ENCODE results near the gene DEPP1.
"Not testable (repeated sequence)": the region's sequence is repeated elsewhere in the genome, so short reads cannot be mapped to it uniquely, and the experiment has no call there.

Gene DEPP1

DNA sequence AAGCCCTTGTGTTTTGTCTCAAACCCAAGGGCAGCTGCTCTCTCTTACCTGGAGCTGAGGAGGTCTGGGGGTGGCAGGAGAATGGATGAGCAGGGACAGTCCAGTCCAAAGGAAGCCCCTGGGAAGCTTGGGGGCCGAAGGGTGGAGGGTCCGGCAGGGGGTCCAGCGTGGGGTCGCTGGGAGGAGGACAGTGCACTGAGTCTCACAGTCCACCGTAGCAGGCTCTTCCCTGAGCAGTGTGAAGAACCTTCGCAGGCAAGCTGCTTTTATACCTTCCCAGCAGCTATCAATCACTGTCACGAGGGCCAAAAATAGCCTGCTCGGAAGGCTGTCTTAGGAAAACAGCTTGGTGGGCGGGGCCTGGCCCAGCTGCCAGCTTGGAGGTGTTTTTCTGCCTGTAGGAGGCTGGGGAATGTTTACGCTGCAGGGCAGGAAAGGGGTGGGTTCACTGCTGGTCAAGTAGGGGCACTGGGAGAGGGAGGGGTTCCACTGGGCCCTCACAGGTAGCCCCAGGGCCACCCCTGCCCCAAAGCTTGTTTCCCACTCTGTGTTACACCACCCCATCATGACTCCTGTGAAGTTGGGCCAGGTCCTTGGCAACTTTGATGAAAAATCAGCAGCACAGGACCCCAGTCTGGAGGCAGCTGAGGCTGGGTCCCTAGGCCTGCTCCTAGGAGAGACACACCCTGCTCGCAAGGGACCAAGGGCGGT lies at the start of gene DEPP1 (continued):
- no peak for TF ChIP-seq ZNF24 (tag by site-specific recombination; IDR thresholded peaks at IDR 0.05)

DNA sequence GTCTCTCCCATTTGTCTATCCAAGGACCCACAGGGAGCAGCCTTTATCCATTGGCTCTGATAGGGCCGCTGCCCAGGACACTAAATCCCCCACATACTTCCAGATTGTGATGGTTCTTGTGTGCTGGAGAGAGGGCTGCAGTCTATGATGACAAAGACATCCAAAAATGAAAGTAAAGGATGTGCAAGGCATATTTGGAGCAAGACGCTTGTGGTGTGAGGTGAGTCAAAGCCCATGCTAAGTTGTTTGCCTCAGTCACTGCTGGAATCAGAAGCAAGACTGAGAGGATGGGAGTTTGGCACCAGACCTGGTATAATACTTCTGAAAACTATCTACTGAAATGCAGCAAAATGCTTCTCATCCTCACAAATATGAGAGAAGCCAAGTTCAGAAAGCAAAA lies 44.8 kb upstream of the DEPP1 start:
- Histone ChIP-seq H3K9me3 (ENCODE audit: control insufficient read depth, insufficient read depth, low read depth, low read length) (no peaks in the 10 kb centered on the region), H3K36me3 (ENCODE audit: control insufficient read depth in 2 of 2, insufficient read depth in 1 of 2, low read length in 2 of 2) (no peaks in the 10 kb centered on the region), H3K4me1 (ENCODE audit: control insufficient read depth, insufficient read depth, low read length) (no peaks in the 10 kb centered on the region), H3K27ac (ENCODE audit: extremely low read depth, low read depth, low read length) (no peak overlapping the region), H3K4me3 (ENCODE audit: low read depth, low read length) (no peak overlapping the region)
- ChIA-PET CTCF (no interaction called here), POLR2A (no interaction called here)
- TF ChIP-seq, protein P1, sequence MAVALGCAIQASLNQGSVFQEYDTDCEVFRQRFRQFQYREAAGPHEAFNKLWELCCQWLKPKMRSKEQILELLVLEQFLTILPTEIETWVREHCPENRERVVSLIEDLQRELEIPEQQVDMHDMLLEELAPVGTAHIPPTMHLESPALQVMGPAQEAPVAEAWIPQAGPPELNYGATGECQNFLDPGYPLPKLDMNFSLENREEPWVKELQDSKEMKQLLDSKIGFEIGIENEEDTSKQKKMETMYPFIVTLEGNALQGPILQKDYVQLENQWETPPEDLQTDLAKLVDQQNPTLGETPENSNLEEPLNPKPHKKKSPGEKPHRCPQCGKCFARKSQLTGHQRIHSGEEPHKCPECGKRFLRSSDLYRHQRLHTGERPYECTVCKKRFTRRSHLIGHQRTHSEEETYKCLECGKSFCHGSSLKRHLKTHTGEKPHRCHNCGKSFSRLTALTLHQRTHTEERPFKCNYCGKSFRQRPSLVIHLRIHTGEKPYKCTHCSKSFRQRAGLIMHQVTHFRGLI (tag by site-specific recombination; IDR thresholded peaks at IDR 0.05), result no peak
- TF ChIP-seq, protein P2, sequence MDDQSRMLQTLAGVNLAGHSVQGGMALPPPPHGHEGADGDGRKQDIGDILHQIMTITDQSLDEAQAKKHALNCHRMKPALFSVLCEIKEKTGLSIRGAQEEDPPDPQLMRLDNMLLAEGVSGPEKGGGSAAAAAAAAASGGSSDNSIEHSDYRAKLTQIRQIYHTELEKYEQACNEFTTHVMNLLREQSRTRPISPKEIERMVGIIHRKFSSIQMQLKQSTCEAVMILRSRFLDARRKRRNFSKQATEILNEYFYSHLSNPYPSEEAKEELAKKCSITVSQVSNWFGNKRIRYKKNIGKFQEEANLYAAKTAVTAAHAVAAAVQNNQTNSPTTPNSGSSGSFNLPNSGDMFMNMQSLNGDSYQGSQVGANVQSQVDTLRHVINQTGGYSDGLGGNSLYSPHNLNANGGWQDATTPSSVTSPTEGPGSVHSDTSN (CRISPR knock-in tag; IDR thresholded peaks at IDR 0.05), result no peak
- TF ChIP-seq RBAK (tag by site-specific recombination; IDR thresholded peaks at IDR 0.05), result no peak
- TF ChIP-seq MEIS1 (CRISPR knock-in tag; IDR thresholded peaks at IDR 0.05; ENCODE audit: borderline replicate concordance), result no peak
- TF ChIP-seq SCRT2 (tag by site-specific recombination; IDR thresholded peaks at IDR 0.05), result no peak
- TF ChIP-seq ZNF596 (tag by site-specific recombination; IDR thresholded peaks at IDR 0.05), result no peak
- no peak for TF ChIP-seq ZNF549 (tag by site-specific recombination; IDR thresholded peaks at IDR 0.05)
- no peak for TF ChIP-seq ZNF629 (tag by site-specific recombination; IDR thresholded peaks at IDR 0.05)
- TF ChIP-seq, protein P3, sequence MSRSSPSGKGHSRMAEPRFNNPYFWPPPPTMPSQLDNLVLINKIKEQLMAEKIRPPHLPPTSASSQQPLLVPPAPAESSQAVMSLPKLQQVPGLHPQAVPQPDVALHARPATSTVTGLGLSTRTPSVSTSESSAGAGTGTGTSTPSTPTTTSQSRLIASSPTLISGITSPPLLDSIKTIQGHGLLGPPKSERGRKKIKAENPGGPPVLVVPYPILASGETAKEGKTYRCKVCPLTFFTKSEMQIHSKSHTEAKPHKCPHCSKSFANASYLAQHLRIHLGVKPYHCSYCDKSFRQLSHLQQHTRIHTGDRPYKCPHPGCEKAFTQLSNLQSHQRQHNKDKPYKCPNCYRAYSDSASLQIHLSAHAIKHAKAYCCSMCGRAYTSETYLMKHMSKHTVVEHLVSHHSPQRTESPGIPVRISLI (tag by site-specific recombination; IDR thresholded peaks at IDR 0.05), result no peak
- no peak for TF ChIP-seq SCRT1 (tag by site-specific recombination; IDR thresholded peaks at IDR 0.05; ENCODE audit: borderline replicate concordance)
- TF ChIP-seq ZBTB17 (tag by site-specific recombination; IDR thresholded peaks at IDR 0.05), result no peak
- TF ChIP-seq, protein P4, sequence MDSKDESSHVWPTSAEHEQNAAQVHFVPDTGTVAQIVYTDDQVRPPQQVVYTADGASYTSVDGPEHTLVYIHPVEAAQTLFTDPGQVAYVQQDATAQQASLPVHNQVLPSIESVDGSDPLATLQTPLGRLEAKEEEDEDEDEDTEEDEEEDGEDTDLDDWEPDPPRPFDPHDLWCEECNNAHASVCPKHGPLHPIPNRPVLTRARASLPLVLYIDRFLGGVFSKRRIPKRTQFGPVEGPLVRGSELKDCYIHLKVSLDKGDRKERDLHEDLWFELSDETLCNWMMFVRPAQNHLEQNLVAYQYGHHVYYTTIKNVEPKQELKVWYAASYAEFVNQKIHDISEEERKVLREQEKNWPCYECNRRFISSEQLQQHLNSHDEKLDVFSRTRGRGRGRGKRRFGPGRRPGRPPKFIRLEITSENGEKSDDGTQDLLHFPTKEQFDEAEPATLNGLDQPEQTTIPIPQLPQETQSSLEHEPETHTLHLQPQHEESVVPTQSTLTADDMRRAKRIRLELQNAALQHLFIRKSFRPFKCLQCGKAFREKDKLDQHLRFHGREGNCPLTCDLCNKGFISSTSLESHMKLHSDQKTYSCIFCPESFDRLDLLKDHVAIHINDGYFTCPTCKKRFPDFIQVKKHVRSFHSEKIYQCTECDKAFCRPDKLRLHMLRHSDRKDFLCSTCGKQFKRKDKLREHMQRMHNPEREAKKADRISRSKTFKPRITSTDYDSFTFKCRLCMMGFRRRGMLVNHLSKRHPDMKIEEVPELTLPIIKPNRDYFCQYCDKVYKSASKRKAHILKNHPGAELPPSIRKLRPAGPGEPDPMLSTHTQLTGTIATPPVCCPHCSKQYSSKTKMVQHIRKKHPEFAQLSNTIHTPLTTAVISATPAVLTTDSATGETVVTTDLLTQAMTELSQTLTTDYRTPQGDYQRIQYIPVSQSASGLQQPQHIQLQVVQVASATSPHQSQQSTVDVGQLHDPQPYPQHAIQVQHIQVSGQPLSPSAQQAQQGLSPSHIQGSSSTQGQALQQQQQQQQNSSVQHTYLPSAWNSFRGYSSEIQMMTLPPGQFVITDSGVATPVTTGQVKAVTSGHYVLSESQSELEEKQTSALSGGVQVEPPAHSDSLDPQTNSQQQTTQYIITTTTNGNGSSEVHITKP (tag by site-specific recombination; IDR thresholded peaks at IDR 0.05), result no peak
- TF ChIP-seq ZIC2 (tag by site-specific recombination; IDR thresholded peaks at IDR 0.05), result no peak
- TF ChIP-seq ZNF324 (tag by site-specific recombination; IDR thresholded peaks at IDR 0.05), result no peak
- no peak for TF ChIP-seq ZNF114 (tag by site-specific recombination; IDR thresholded peaks at IDR 0.05)

DNA sequence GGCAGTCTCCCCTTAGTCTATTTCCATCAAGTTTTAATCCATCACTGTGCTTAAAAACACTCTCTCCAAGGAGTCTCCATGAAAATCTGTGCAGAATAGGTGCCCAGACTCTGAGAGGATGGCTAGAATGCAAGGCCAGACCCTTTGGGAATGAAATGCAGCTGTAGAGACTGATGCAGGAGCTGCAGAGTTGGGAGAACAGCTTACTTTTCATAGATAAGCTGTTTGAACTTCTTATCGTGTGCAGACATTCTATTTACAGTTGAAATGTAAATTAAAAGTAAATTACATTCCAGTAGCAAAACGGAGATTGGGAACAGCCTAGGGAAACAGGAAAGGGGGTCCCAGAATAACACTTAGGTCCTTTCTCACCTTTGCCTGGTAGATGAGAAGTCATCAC lies 37.0 kb upstream of the DEPP1 start:
- TF ChIP-seq, protein P5, sequence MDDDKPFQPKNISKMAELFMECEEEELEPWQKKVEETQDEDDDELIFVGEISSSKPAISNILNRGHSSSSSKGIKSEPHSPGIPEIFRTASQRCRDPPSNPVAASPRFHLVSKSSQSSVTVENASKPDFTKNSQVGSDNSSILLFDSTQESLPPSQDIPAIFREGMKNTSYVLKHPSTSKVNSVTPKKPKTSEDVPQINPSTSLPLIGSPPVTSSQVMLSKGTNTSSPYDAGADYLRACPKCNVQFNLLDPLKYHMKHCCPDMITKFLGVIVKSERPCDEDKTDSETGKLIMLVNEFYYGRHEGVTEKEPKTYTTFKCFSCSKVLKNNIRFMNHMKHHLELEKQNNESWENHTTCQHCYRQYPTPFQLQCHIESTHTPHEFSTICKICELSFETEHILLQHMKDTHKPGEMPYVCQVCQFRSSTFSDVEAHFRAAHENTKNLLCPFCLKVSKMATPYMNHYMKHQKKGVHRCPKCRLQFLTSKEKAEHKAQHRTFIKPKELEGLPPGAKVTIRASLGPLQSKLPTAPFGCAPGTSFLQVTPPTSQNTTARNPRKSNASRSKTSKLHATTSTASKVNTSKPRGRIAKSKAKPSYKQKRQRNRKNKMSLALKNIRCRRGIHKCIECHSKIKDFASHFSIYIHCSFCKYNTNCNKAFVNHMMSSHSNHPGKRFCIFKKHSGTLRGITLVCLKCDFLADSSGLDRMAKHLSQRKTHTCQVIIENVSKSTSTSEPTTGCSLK (tag by site-specific recombination; IDR thresholded peaks at IDR 0.05), result no peak
- TF ChIP-seq ZBTB48 (tag by site-specific recombination; IDR thresholded peaks at IDR 0.05), result no peak
- TF ChIP-seq ZNF529 (tag by site-specific recombination; IDR thresholded peaks at IDR 0.05; ENCODE audit: insufficient replicate concordance), result no peak
- CTCF ChIA-PET, result interaction anchor here (0.9 kb wide), 1 partner anchor 215 kb away, joined by 3 read pairs; no protein-coding TSS in a partner anchor

DNA sequence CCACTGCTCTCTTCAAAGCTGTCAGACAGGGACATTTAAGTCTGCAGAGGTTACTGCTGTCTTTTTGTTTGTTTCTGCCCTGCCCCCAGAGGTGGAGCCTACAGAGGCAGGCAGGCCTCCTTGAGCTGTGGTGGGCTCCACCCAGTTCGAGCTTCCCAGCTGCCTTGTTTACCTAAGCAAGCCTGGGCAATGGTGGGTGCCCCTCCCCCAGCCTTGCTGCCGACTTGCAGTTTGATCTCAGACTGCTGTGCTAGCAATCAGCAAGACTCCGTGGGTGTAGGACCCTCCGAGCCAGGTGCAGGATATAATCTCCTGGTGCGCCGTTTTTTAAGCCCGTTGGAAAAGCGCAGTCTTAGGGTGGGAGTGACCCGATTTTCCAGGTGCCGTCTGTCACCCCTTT lies 35.9 kb upstream of the DEPP1 start:
- H3K36me3 ChIP-seq (ENCODE audit: control insufficient read depth in 2 of 2, insufficient read depth in 1 of 2, low read length in 2 of 2); H3K27ac ChIP-seq (ENCODE audit: extremely low read depth, low read depth, low read length); H3K4me3 ChIP-seq (ENCODE audit: low read depth, low read length); CTCF ChIA-PET; H3K9me3 ChIP-seq (ENCODE audit: control insufficient read depth, insufficient read depth, low read depth, low read length); POLR2A ChIA-PET; H3K4me1 ChIP-seq (ENCODE audit: control insufficient read depth, insufficient read depth, low read length): not testable (repeated sequence)

More for the DNA sequence above, 37.0 kb upstream of the DEPP1 start:
- Histone ChIP-seq H3K27ac (ENCODE audit: extremely low read depth, low read depth, low read length) (no peak overlapping the region), H3K36me3 (ENCODE audit: control insufficient read depth in 2 of 2, insufficient read depth in 1 of 2, low read length in 2 of 2) (no peaks in the 10 kb centered on the region), H3K4me3 (ENCODE audit: low read depth, low read length) (no peak overlapping the region), H3K9me3 (ENCODE audit: control insufficient read depth, insufficient read depth, low read depth, low read length) (no peaks in the 10 kb centered on the region), H3K4me1 (ENCODE audit: control insufficient read depth, insufficient read depth, low read length) (no peaks in the 10 kb centered on the region)
- POLR2A ChIA-PET, result no interaction called here
